GM21360 (cell line): ENCODE data around the gene GLB1L2.

Experiments
- ATAC-seq: cut with Tn5 transposase; IDR thresholded peaks from one replicate; pipeline ENCODE4 v1.9.1; 2021; ENCODE audit warnings: mild to moderate bottlenecking, moderate library complexity; ENCODE audit not compliant: unreplicated experiment

Gene GLB1L2

GRCh38 chr11:134346976-134347350, 15.2 kb downstream of the GLB1L2 start:
- no peak for ATAC-seq

GRCh38 chr11:134347441-134347840, 15.7 kb downstream of the GLB1L2 start:
- no peak for ATAC-seq

GRCh38 chr11:134349109-134349801, 17.5 kb downstream of the GLB1L2 start:
- no peak for ATAC-seq

- ATAC-seq = no peak
Measured at GRCh38 chr11:134349802-134350355, 18.1 kb downstream of the GLB1L2 start.

GRCh38 chr11:134350381-134350780, 18.6 kb downstream of the GLB1L2 start:
- peak; percentile 60 for ATAC-seq

GRCh38 chr11:134352111-134352510, 20.3 kb downstream of the GLB1L2 start:
- no peak for ATAC-seq

- ATAC-seq = no peak
Measured at GRCh38 chr11:134355136-134355535, 23.3 kb downstream of the GLB1L2 start.

- ATAC-seq = no peak
Measured at GRCh38 chr11:134355656-134356055, 23.9 kb downstream of the GLB1L2 start.

GRCh38 chr11:134356656-134357544, 25.1 kb downstream of the GLB1L2 start:
- ATAC-seq = no peak

GRCh38 chr11:134357545-134357839, 25.7 kb downstream of the GLB1L2 start:
- ATAC-seq = no peak

- no peak for ATAC-seq
Measured at GRCh38 chr11:134358165-134358855, 26.5 kb downstream of the GLB1L2 start.

GRCh38 chr11:134358856-134359490, 27.2 kb downstream of the GLB1L2 start:
- ATAC-seq = no peak

- no peak for ATAC-seq
Measured at GRCh38 chr11:134359646-134360045, 27.9 kb downstream of the GLB1L2 start.

- no peak for ATAC-seq
Measured at GRCh38 chr11:134360050-134360835, 28.5 kb downstream of the GLB1L2 start.

GRCh38 chr11:134361661-134362060, 29.9 kb downstream of the GLB1L2 start:
- ATAC-seq = no peak

GRCh38 chr11:134362192-134362901, 30.6 kb downstream of the GLB1L2 start:
- ATAC-seq = no peak

GRCh38 chr11:134363161-134363560, 31.4 kb downstream of the GLB1L2 start:
- ATAC-seq = no peak

GRCh38 chr11:134363592-134363991, 31.8 kb downstream of the GLB1L2 start:
- no peak for ATAC-seq

- no peak for ATAC-seq
Measured at GRCh38 chr11:134364261-134364660, 32.5 kb downstream of the GLB1L2 start.
